ENCODE results near the gene RFX7. TPM values are rescaled to one million over a fixed set of nuclear protein-coding genes. Genes with fewer than 3 reads are reported as not detected.
"Not testable (repeated sequence)": the region's sequence is repeated elsewhere in the genome, so short reads cannot be mapped to it uniquely, and the experiment has no call there.

The RFX7 gene
- polyA plus RNA-seq, 1 donor from 2014 or later = 3.4 TPM

GRCh38 chr15:56203312-56203922 is 40.3 kb downstream of the RFX7 start:
- H3K4me3 Mint-ChIP-seq, H3K27me3 Mint-ChIP-seq, H3K9me3 Mint-ChIP-seq, H3K36me3 Mint-ChIP-seq: not testable (repeated sequence)
- peaks cover 48 to 61% (median 53%) of the 10 kb centered on the region in 3 donors for H3K4me1 Mint-ChIP-seq
- peak overlapping the region in 1 of 3 donors; percentile 65 for H3K27ac Mint-ChIP-seq

- Mint-ChIP-seq H3K9me3 (peaks cover 0 to 3% (median 0%) of the 10 kb centered on the region in 3 donors), H3K4me3 (peak overlapping the region in 1 of 4 donors; percentile 23), H3K27me3 (no peaks in the 10 kb centered on the region), H3K36me3 (peaks cover 6% of the 10 kb centered on the region), H3K4me1 (peaks cover 43 to 54% (median 46%) of the 10 kb centered on the region in 3 donors), H3K27ac (no peak overlapping the region)
Measured at GRCh38 chr15:56202701-56203100, 41.0 kb downstream of the RFX7 start.

- H3K4me1 Mint-ChIP-seq = peaks cover 16 to 33% (median 16%) of the 10 kb centered on the region in 3 donors
Measured at GRCh38 chr15:56199038-56199437, 44.6 kb downstream of the RFX7 start.

GRCh38 chr15:56194035-56194434 is 49.6 kb downstream of the RFX7 start:
- Mint-ChIP-seq H3K27me3 (no peaks in the 10 kb centered on the region), H3K27ac (no peak overlapping the region), H3K4me3 (no peak overlapping the region), H3K9me3 (no peaks in the 10 kb centered on the region), H3K36me3 (peaks cover 6% of the 10 kb centered on the region), H3K4me1 (peaks cover 14 to 34% (median 26%) of the 10 kb centered on the region in 3 donors)

More at GRCh38 chr15:56199038-56199437, 44.6 kb downstream of the RFX7 start:
- H3K27ac Mint-ChIP-seq = no peak overlapping the region
- H3K9me3 Mint-ChIP-seq = no peaks in the 10 kb centered on the region
- peaks cover 6% of the 10 kb centered on the region for H3K36me3 Mint-ChIP-seq
- H3K27me3 Mint-ChIP-seq = no peaks in the 10 kb centered on the region
- peak overlapping the region in 1 of 4 donors; percentile 65 for H3K4me3 Mint-ChIP-seq

- H3K27me3 Mint-ChIP-seq = no peaks in the 10 kb centered on the region
- H3K9me3 Mint-ChIP-seq = no peaks in the 10 kb centered on the region
- peaks cover 4% of the 10 kb centered on the region for H3K36me3 Mint-ChIP-seq
- H3K27ac Mint-ChIP-seq = peak overlapping the region in 1 of 3 donors; percentile 31
- peaks cover 21 to 41% (median 34%) of the 10 kb centered on the region in 3 donors for H3K4me1 Mint-ChIP-seq
- H3K4me3 Mint-ChIP-seq = no peak overlapping the region
Measured at GRCh38 chr15:56192659-56193442, 50.8 kb downstream of the RFX7 start.

GRCh38 chr15:56187665-56188064 is 56.0 kb downstream of the RFX7 start:
- Mint-ChIP-seq H3K4me1 (peaks cover 31 to 58% (median 44%) of the 10 kb centered on the region in 3 donors), H3K4me3 (peak overlapping the region in 1 of 4 donors; percentile 18), H3K27me3 (no peaks in the 10 kb centered on the region)

GRCh38 chr15:56185980-56186379 is 57.7 kb downstream of the RFX7 start:
- Mint-ChIP-seq H3K4me3 (no peak overlapping the region), H3K9me3 (no peaks in the 10 kb centered on the region), H3K4me1 (peaks cover 29 to 61% (median 39%) of the 10 kb centered on the region in 3 donors), H3K36me3 (peaks cover 11% of the 10 kb centered on the region), H3K27me3 (no peaks in the 10 kb centered on the region), H3K27ac (peak overlapping the region in 1 of 3 donors; percentile 64)

More at GRCh38 chr15:56187665-56188064, 56.0 kb downstream of the RFX7 start:
- Mint-ChIP-seq H3K9me3 (no peaks in the 10 kb centered on the region), H3K36me3 (peaks cover 10% of the 10 kb centered on the region), H3K27ac (no peak overlapping the region)

GRCh38 chr15:56184516-56184915 is 59.2 kb downstream of the RFX7 start:
- H3K4me3 Mint-ChIP-seq = no peak overlapping the region
- H3K27ac Mint-ChIP-seq = no peak overlapping the region
- no peaks in the 10 kb centered on the region for H3K27me3 Mint-ChIP-seq
- H3K36me3 Mint-ChIP-seq = peaks cover 10% of the 10 kb centered on the region
- no peaks in the 10 kb centered on the region for H3K9me3 Mint-ChIP-seq
- H3K4me1 Mint-ChIP-seq = peaks cover 33 to 53% (median 38%) of the 10 kb centered on the region in 3 donors

- Mint-ChIP-seq H3K27ac (no peak overlapping the region), H3K4me3 (no peak overlapping the region), H3K27me3 (no peaks in the 10 kb centered on the region), H3K4me1 (peaks cover 13 to 35% (median 26%) of the 10 kb centered on the region in 3 donors), H3K9me3 (no peaks in the 10 kb centered on the region), H3K36me3 (peaks cover 16% of the 10 kb centered on the region)
Measured at GRCh38 chr15:56180851-56181250, 62.8 kb downstream of the RFX7 start.

GRCh38 chr15:56176996-56177395 is 66.7 kb downstream of the RFX7 start:
- Mint-ChIP-seq H3K9me3 (no peaks in the 10 kb centered on the region), H3K27me3 (no peaks in the 10 kb centered on the region), H3K4me3 (peak overlapping the region in 1 of 4 donors; percentile 13), H3K4me1 (peaks cover 21 to 34% (median 23%) of the 10 kb centered on the region in 3 donors), H3K27ac (peak overlapping the region in 1 of 3 donors; percentile 11), H3K36me3 (peaks cover 20% of the 10 kb centered on the region)

- Mint-ChIP-seq H3K27ac (no peak overlapping the region), H3K4me1 (peaks cover 18 to 33% (median 22%) of the 10 kb centered on the region in 3 donors), H3K27me3 (no peaks in the 10 kb centered on the region), H3K36me3 (peaks cover 20% of the 10 kb centered on the region), H3K9me3 (peaks cover 0 to 6% (median 3%) of the 10 kb centered on the region in 3 donors), H3K4me3 (peak overlapping the region in 1 of 4 donors; percentile 7)
Measured at GRCh38 chr15:56175788-56176187, 67.9 kb downstream of the RFX7 start.

GRCh38 chr15:56174649-56175048 is 69.0 kb downstream of the RFX7 start:
- Mint-ChIP-seq H3K4me3 (peak overlapping the region in 1 of 4 donors; percentile 61), H3K27ac (peak overlapping the region in 1 of 3 donors; percentile 57), H3K36me3 (peaks cover 22% of the 10 kb centered on the region), H3K27me3 (no peaks in the 10 kb centered on the region), H3K4me1 (peaks cover 18 to 38% (median 21%) of the 10 kb centered on the region in 3 donors), H3K9me3 (peaks cover 0 to 6% (median 3%) of the 10 kb centered on the region in 3 donors)

GRCh38 chr15:56168394-56168793 is 75.3 kb downstream of the RFX7 start:
- peaks cover 26 to 50% (median 33%) of the 10 kb centered on the region in 3 donors for H3K4me1 Mint-ChIP-seq
- H3K36me3 Mint-ChIP-seq = peaks cover 16% of the 10 kb centered on the region
- H3K9me3 Mint-ChIP-seq = peaks cover 0 to 6% (median 3%) of the 10 kb centered on the region in 3 donors
- H3K27ac Mint-ChIP-seq = no peak overlapping the region
- no peaks in the 10 kb centered on the region for H3K27me3 Mint-ChIP-seq
- no peak overlapping the region for H3K4me3 Mint-ChIP-seq

GRCh38 chr15:56165234-56165633 is 78.4 kb downstream of the RFX7 start:
- Mint-ChIP-seq H3K4me3 (no peak overlapping the region), H3K9me3 (no peaks in the 10 kb centered on the region), H3K36me3 (peaks cover 5% of the 10 kb centered on the region), H3K27me3 (no peaks in the 10 kb centered on the region), H3K4me1 (peaks cover 28 to 53% (median 32%) of the 10 kb centered on the region in 3 donors), H3K27ac (no peak overlapping the region)

GRCh38 chr15:56160966-56161365 is 82.7 kb downstream of the RFX7 start:
- H3K4me3 Mint-ChIP-seq = no peak overlapping the region
- peaks cover 3% of the 10 kb centered on the region for H3K36me3 Mint-ChIP-seq
- H3K4me1 Mint-ChIP-seq = peaks cover 15 to 38% (median 18%) of the 10 kb centered on the region in 3 donors
- H3K9me3 Mint-ChIP-seq = no peaks in the 10 kb centered on the region
- no peaks in the 10 kb centered on the region for H3K27me3 Mint-ChIP-seq
- peak overlapping the region in 1 of 3 donors; percentile 16 for H3K27ac Mint-ChIP-seq

All from IgD-negative memory B cell (primary cell).